ENCODE data around the gene PDE2A. TPM values are rescaled to one million over a fixed set of nuclear protein-coding genes. Genes with fewer than 3 reads are reported as not detected.

The PDE2A gene
- total and polyA plus RNA-seq, 2 donors from 2014 or later, result 12.6 to 42.0 TPM

GRCh38 chr11:72615329-72615728, 58.9 kb downstream of the PDE2A start:
- Histone ChIP-seq H3K27me3 (ENCODE audit: control insufficient read depth, insufficient read depth, low read length) (no peaks in the 10 kb centered on the region), H3K9me3 (ENCODE audit: control insufficient read depth in 2 of 3, insufficient read depth in 1 of 3, low read length in 3 of 3) (no peaks in the 10 kb centered on the region), H3K9ac (ENCODE audit: low read length in 3 of 3) (no peak overlapping the region), H3K4me3 (ENCODE audit: low read length in 3 of 3) (no peak overlapping the region), H3K36me3 (ENCODE audit: control insufficient read depth in 2 of 3, insufficient read depth in 3 of 3, low read length in 3 of 3) (no peaks in the 10 kb centered on the region), H3K4me1 (ENCODE audit: control insufficient read depth in 2 of 3, insufficient read depth in 2 of 3, low read depth in 1 of 3, low read length in 3 of 3) (peaks cover 0 to 8% (median 0%) of the 10 kb centered on the region in 3 donors), H3K27ac (ENCODE audit: low read depth in 2 of 2, low read length in 2 of 2) (no peak overlapping the region)
- no peak for FAIRE-seq
- intact Hi-C loops (cut with DNase I), result no loop called here
- TF ChIP-seq CTCF (IDR thresholded peaks at IDR 0.05; ENCODE audit: borderline replicate concordance, extremely low read depth, insufficient read depth), result no peak
- DNase-seq, result peak in 1 of 5 donors; percentile 29

GRCh38 chr11:72614381-72614780, 59.8 kb downstream of the PDE2A start:
- peak in 1 of 5 donors; percentile 39 for DNase-seq
- Histone ChIP-seq H3K36me3 (ENCODE audit: control insufficient read depth in 2 of 3, insufficient read depth in 3 of 3, low read length in 3 of 3) (no peaks in the 10 kb centered on the region), H3K9me3 (ENCODE audit: control insufficient read depth in 2 of 3, insufficient read depth in 1 of 3, low read length in 3 of 3) (no peaks in the 10 kb centered on the region), H3K27ac (ENCODE audit: low read depth in 2 of 2, low read length in 2 of 2) (no peak overlapping the region), H3K4me3 (ENCODE audit: low read length in 3 of 3) (no peak overlapping the region), H3K27me3 (ENCODE audit: control insufficient read depth, insufficient read depth, low read length) (no peaks in the 10 kb centered on the region), H3K9ac (ENCODE audit: low read length in 3 of 3) (no peak overlapping the region), H3K4me1 (ENCODE audit: control insufficient read depth in 2 of 3, insufficient read depth in 2 of 3, low read depth in 1 of 3, low read length in 3 of 3) (peaks cover 0 to 8% (median 0%) of the 10 kb centered on the region in 3 donors)
- no peak for TF ChIP-seq CTCF (IDR thresholded peaks at IDR 0.05; ENCODE audit: borderline replicate concordance, extremely low read depth, insufficient read depth)
- no peak for FAIRE-seq
- intact Hi-C loops (cut with DNase I), result no loop called here

- H3K36me3 ChIP-seq (ENCODE audit: control insufficient read depth in 2 of 3, insufficient read depth in 3 of 3, low read length in 3 of 3), result no peaks in the 10 kb centered on the region
- no peak overlapping the region for H3K9ac ChIP-seq (ENCODE audit: low read length in 3 of 3)
- H3K9me3 ChIP-seq (ENCODE audit: control insufficient read depth in 2 of 3, insufficient read depth in 1 of 3, low read length in 3 of 3), result no peaks in the 10 kb centered on the region
- H3K27me3 ChIP-seq (ENCODE audit: control insufficient read depth, insufficient read depth, low read length), result no peaks in the 10 kb centered on the region
- TF ChIP-seq CTCF (IDR thresholded peaks at IDR 0.05; ENCODE audit: borderline replicate concordance, extremely low read depth, insufficient read depth), result no peak
- no peak for DNase-seq
- no peak for FAIRE-seq
- intact Hi-C loops (cut with DNase I), result no loop called here
- no peak overlapping the region for H3K27ac ChIP-seq (ENCODE audit: low read depth in 2 of 2, low read length in 2 of 2)
- no peak overlapping the region for H3K4me3 ChIP-seq (ENCODE audit: low read length in 3 of 3)
- H3K4me1 ChIP-seq (ENCODE audit: control insufficient read depth in 2 of 3, insufficient read depth in 2 of 3, low read depth in 1 of 3, low read length in 3 of 3), result peaks cover 0 to 8% (median 0%) of the 10 kb centered on the region in 3 donors
These were observed 60.2 kb downstream of the PDE2A start for GRCh38 chr11:72613977-72614376.

- no peak for TF ChIP-seq CTCF (IDR thresholded peaks at IDR 0.05; ENCODE audit: borderline replicate concordance, extremely low read depth, insufficient read depth)
- H3K4me3 ChIP-seq (ENCODE audit: low read length in 3 of 3), result no peak overlapping the region
- H3K27ac ChIP-seq (ENCODE audit: low read depth in 2 of 2, low read length in 2 of 2), result no peak overlapping the region
- H3K27me3 ChIP-seq (ENCODE audit: control insufficient read depth, insufficient read depth, low read length), result no peaks in the 10 kb centered on the region
- peaks cover 0 to 8% (median 0%) of the 10 kb centered on the region in 3 donors for H3K4me1 ChIP-seq (ENCODE audit: control insufficient read depth in 2 of 3, insufficient read depth in 2 of 3, low read depth in 1 of 3, low read length in 3 of 3)
- intact Hi-C loops (cut with DNase I), result no loop called here
- no peaks in the 10 kb centered on the region for H3K9me3 ChIP-seq (ENCODE audit: control insufficient read depth in 2 of 3, insufficient read depth in 1 of 3, low read length in 3 of 3)
- FAIRE-seq (no peak), DNase-seq (no peak)
- no peak overlapping the region for H3K9ac ChIP-seq (ENCODE audit: low read length in 3 of 3)
- H3K36me3 ChIP-seq (ENCODE audit: control insufficient read depth in 2 of 3, insufficient read depth in 3 of 3, low read length in 3 of 3), result no peaks in the 10 kb centered on the region
These were observed 60.8 kb downstream of the PDE2A start for GRCh38 chr11:72613450-72613849.
